ENCODE results near the gene POFUT1. TPM values are rescaled to one million over a fixed set of nuclear protein-coding genes. Genes with fewer than 3 reads are reported as not detected.
A peak's percentile ranks its signal among the peaks of the same experiment; 100 is the strongest.

POFUT1 gene
- total RNA-seq, 1 donor from 2014 or later = 60.6 TPM

GRCh38 chr20:32206760-32207625, 687 bp upstream of the POFUT1 start:
- no peak for FAIRE-seq
- Mint-ChIP-seq H3K9me3 (ENCODE audit: unreplicated experiment) (peaks cover 2% of the 10 kb centered on the region), H3K36me3 (ENCODE audit: low read depth, unreplicated experiment) (peaks cover 9% of the 10 kb centered on the region), H3K4me3 (ENCODE audit: unreplicated experiment) (peak overlapping the region; percentile 96), H3K27ac (ENCODE audit: unreplicated experiment) (peak overlapping the region; percentile 71), H3K27me3 (ENCODE audit: low read depth, unreplicated experiment) (no peaks in the 10 kb centered on the region), H3K4me1 (ENCODE audit: low read depth, unreplicated experiment) (peaks cover 62% of the 10 kb centered on the region)
- Histone ChIP-seq H3K4me3 (ENCODE audit: insufficient read depth, low read depth, low read length) (peak overlapping the region; percentile 97), H3K36me3 (ENCODE audit: insufficient read depth, low read length) (peaks cover 11% of the 10 kb centered on the region), H3K27ac (ENCODE audit: low read depth, low read length) (peak overlapping the region; percentile 79), H3K9ac (ENCODE audit: low read length) (peak overlapping the region; percentile 99), H3K27me3 (ENCODE audit: insufficient read depth, low read length) (no peaks in the 10 kb centered on the region), H3K4me2 (ENCODE audit: low read length) (peak overlapping the region; percentile 95), H3K9me3 (ENCODE audit: insufficient read depth, low read depth, low read length) (no peaks in the 10 kb centered on the region), H4K20me1 (ENCODE audit: insufficient read depth, low read length) (peaks cover 68% of the 10 kb centered on the region), H3K4me1 (ENCODE audit: insufficient read depth, low read length) (peaks cover 26% of the 10 kb centered on the region), H2AFZ (ENCODE audit: low read depth, low read length) (peak overlapping the region; percentile 65), H3K79me2 (ENCODE audit: insufficient read depth, low read length) (peaks cover 95% of the 10 kb centered on the region)
- TF ChIP-seq EZH2 (IDR thresholded peaks at IDR 0.05; ENCODE audit: insufficient read depth, low read length) (no peak), CTCF (IDR thresholded peaks at IDR 0.05; ENCODE audit: insufficient read depth, low read depth, low read length) (no peak)
- DNase-seq (ENCODE audit: low read depth) = no peak

- H3K9me3 Mint-ChIP-seq (ENCODE audit: unreplicated experiment) = peaks cover 2% of the 10 kb centered on the region
- DNase-seq (ENCODE audit: low read depth) = no peak
- H3K27me3 Mint-ChIP-seq (ENCODE audit: low read depth, unreplicated experiment) = no peaks in the 10 kb centered on the region
- Histone ChIP-seq H3K27me3 (ENCODE audit: insufficient read depth, low read length) (no peaks in the 10 kb centered on the region), H3K9ac (ENCODE audit: low read length) (peak overlapping the region; percentile 99), H3K9me3 (ENCODE audit: insufficient read depth, low read depth, low read length) (no peaks in the 10 kb centered on the region), H3K4me2 (ENCODE audit: low read length) (peak overlapping the region; percentile 95), H4K20me1 (ENCODE audit: insufficient read depth, low read length) (peaks cover 51% of the 10 kb centered on the region), H3K4me1 (ENCODE audit: insufficient read depth, low read length) (peaks cover 25% of the 10 kb centered on the region), H2AFZ (ENCODE audit: low read depth, low read length) (no peak overlapping the region), H3K36me3 (ENCODE audit: insufficient read depth, low read length) (peaks cover 12% of the 10 kb centered on the region), H3K4me3 (ENCODE audit: insufficient read depth, low read depth, low read length) (peak overlapping the region; percentile 97), H3K27ac (ENCODE audit: low read depth, low read length) (no peak overlapping the region), H3K79me2 (ENCODE audit: insufficient read depth, low read length) (peaks cover 81% of the 10 kb centered on the region)
- H3K27ac Mint-ChIP-seq (ENCODE audit: unreplicated experiment) = peak overlapping the region; percentile 89
- peaks cover 48% of the 10 kb centered on the region for H3K4me1 Mint-ChIP-seq (ENCODE audit: low read depth, unreplicated experiment)
- peaks cover 6% of the 10 kb centered on the region for H3K36me3 Mint-ChIP-seq (ENCODE audit: low read depth, unreplicated experiment)
- H3K4me3 Mint-ChIP-seq (ENCODE audit: unreplicated experiment) = peak overlapping the region; percentile 90
- FAIRE-seq = no peak
- no peak for TF ChIP-seq EZH2 (IDR thresholded peaks at IDR 0.05; ENCODE audit: insufficient read depth, low read length)
- TF ChIP-seq CTCF (IDR thresholded peaks at IDR 0.05; ENCODE audit: insufficient read depth, low read depth, low read length) = no peak
Observed at GRCh38 chr20:32208499-32209154, 947 bp downstream of the POFUT1 start.

Measured in astrocyte (in vitro differentiated cells and primary cell).